NCI-H1694 (cell line): Measurements from ENCODE around the gene ANK3.

Source experiments
- DNase-seq: peaks from one replicate; lab custom pipeline; 2025; lab: John Stamatoyannopoulos, UW

ANK3 gene

GRCh38 chr10:60028081-60028480 is 361.6 kb downstream of the ANK3 start:
- DNase-seq = no peak

- no peak for DNase-seq
Observed at GRCh38 chr10:60025279-60025678, 364.4 kb downstream of the ANK3 start.

GRCh38 chr10:60024506-60024905 is 365.2 kb downstream of the ANK3 start:
- no peak for DNase-seq

GRCh38 chr10:60023155-60023877 is 366.4 kb downstream of the ANK3 start:
- DNase-seq = no peak

GRCh38 chr10:60021361-60021760 is 368.3 kb downstream of the ANK3 start:
- DNase-seq = no peak

- DNase-seq = no peak
Observed at GRCh38 chr10:60016794-60017193, 372.9 kb downstream of the ANK3 start.

- no peak for DNase-seq
Observed at GRCh38 chr10:60009710-60010383, 379.8 kb downstream of the ANK3 start.

- DNase-seq = no peak
Observed at GRCh38 chr10:60009276-60009675, 380.4 kb downstream of the ANK3 start.

GRCh38 chr10:60008816-60009215 is 380.9 kb downstream of the ANK3 start:
- DNase-seq = no peak

GRCh38 chr10:60006062-60006461 is 383.6 kb downstream of the ANK3 start:
- DNase-seq = no peak

GRCh38 chr10:60003651-60004523 is 385.8 kb downstream of the ANK3 start:
- DNase-seq = peak; percentile 33

GRCh38 chr10:60000747-60001146 is 388.9 kb downstream of the ANK3 start:
- DNase-seq = no peak

GRCh38 chr10:59997827-59998525 is 391.7 kb downstream of the ANK3 start:
- no peak for DNase-seq

- DNase-seq = no peak
Observed at GRCh38 chr10:59995862-59996261, 393.8 kb downstream of the ANK3 start.

- no peak for DNase-seq
Observed at GRCh38 chr10:59993931-59994330, 395.7 kb downstream of the ANK3 start.

- DNase-seq = no peak
Observed at GRCh38 chr10:59991661-59992060, 398.0 kb downstream of the ANK3 start.

GRCh38 chr10:59991117-59991516 is 398.6 kb downstream of the ANK3 start:
- no peak for DNase-seq

GRCh38 chr10:59985639-59986038 is 404.0 kb downstream of the ANK3 start:
- DNase-seq = no peak

- no peak for DNase-seq
Observed at GRCh38 chr10:59984415-59984814, 405.3 kb downstream of the ANK3 start.

GRCh38 chr10:59980356-59980755 is 409.3 kb downstream of the ANK3 start:
- no peak for DNase-seq

- DNase-seq = no peak
Observed at GRCh38 chr10:59977486-59977885, 412.2 kb downstream of the ANK3 start.

- no peak for DNase-seq
Observed at GRCh38 chr10:59976909-59977308, 412.8 kb downstream of the ANK3 start.
